ENCODE measurements around the gene FNDC3B. TPM values are rescaled to one million over a fixed set of nuclear protein-coding genes. Genes with fewer than 3 reads are reported as not detected.
A peak's percentile ranks its signal among the peaks of the same experiment; 100 is the strongest.

The FNDC3B gene
- total RNA-seq, 1 donor, result 139 TPM

DNA sequence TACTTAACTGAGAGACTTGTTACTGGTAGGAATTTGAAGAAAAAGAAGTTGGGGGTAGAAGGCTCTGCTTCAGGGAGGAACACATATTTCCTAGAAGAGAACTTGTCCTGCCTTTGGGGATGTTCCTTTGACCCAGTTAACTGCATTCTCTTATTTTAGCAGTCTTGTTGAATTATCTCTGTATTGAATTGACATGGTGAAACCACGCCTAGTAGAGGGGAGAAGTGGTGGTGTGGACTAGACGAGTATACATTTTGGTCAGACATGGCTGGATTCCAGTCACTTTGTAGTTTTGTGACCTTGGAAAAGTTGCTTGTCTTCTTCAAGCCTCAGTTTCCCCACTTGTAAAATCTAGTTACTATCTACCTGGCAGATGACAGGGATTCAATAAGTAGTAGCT is 87.8 kb downstream of the FNDC3B start:
- TF ChIP-seq, protein P1, sequence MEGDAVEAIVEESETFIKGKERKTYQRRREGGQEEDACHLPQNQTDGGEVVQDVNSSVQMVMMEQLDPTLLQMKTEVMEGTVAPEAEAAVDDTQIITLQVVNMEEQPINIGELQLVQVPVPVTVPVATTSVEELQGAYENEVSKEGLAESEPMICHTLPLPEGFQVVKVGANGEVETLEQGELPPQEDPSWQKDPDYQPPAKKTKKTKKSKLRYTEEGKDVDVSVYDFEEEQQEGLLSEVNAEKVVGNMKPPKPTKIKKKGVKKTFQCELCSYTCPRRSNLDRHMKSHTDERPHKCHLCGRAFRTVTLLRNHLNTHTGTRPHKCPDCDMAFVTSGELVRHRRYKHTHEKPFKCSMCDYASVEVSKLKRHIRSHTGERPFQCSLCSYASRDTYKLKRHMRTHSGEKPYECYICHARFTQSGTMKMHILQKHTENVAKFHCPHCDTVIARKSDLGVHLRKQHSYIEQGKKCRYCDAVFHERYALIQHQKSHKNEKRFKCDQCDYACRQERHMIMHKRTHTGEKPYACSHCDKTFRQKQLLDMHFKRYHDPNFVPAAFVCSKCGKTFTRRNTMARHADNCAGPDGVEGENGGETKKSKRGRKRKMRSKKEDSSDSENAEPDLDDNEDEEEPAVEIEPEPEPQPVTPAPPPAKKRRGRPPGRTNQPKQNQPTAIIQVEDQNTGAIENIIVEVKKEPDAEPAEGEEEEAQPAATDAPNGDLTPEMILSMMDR (IDR thresholded peaks at IDR 0.05; ENCODE audit: insufficient read depth, low read length), result no peak
- no peak for DNase-seq (ENCODE audit: low read depth)
- H3K4me3 ChIP-seq (ENCODE audit: low read depth, low read length), result no peak overlapping the region

DNA sequence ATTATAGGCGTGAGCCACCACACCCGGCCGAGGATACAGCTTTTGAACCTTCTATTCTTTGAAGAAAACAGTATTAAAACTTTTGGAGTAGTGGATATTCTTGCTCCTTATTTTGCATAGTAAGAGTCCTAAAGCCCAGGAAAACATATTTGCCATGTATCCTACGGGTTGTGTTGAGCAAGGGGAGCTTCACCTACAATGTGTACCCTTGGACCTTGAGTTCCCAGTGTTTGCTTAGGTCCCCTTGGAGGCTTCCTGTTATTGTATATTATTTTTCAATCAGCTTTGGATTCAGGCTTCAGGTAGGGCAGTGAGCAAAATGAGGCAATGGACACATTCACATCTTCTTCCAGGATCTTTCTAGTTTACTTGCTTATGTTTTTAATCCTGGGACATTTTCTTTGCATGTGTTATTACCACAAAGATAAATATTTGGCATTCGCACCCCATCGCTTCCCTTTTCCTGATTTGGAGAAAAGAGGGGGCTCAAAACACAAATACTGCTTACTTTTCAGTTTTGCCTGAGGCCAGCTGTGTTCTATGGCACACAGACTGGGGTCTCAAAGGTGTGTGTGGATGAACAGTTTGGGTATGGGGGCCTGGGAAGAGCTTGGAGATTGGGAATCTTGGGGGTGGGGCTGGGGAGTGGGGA is 88.7 kb downstream of the FNDC3B start:
- no peak for DNase-seq (ENCODE audit: low read depth)
- H3K4me3 ChIP-seq (ENCODE audit: low read depth, low read length), result no peak overlapping the region
- TF ChIP-seq, protein P1 (IDR thresholded peaks at IDR 0.05; ENCODE audit: insufficient read depth, low read length), result no peak

DNA sequence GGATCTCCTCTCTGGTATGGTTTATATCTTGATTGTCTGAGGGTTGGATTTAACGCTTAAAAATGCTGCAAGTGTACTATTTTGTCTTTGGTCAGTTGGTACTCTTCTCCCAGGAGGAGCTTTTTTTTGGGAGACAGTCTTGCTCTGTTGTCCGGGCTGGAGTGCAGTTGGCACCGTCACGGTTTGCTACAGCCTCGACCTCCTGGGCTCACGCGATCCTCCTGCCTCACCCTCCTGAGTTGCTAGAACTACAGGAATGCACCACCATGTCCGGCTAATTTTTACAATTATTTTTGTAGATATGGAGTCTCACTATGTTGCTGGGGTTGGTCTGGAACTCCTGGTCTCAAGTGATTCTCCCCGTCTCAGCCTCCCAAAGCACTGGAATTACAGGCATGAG is 89.5 kb downstream of the FNDC3B start:
- H3K4me3 ChIP-seq (ENCODE audit: low read depth, low read length), result no peak overlapping the region
- TF ChIP-seq, protein P1 (IDR thresholded peaks at IDR 0.05; ENCODE audit: insufficient read depth, low read length), result no peak
- no peak for DNase-seq (ENCODE audit: low read depth)

DNA sequence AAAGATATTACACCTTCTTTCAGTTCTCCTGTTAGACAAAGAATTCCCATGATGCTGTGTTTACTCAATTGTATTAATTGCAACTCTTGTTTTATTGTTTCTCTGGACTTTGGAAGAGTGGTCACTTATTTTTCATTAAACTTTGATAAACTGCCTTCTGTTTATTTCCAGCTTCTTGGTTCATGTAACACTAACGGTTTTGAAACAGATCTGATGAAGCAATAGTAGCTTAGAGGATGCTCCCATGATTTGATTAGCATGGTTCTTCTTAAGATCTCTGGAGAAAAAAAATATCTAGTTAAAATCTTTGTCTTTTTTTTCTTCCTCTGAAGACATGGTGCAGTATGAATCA is 90.1 kb downstream of the FNDC3B start:
- TF ChIP-seq, protein P1 (IDR thresholded peaks at IDR 0.05; ENCODE audit: insufficient read depth, low read length), result no peak
- DNase-seq (ENCODE audit: low read depth), result no peak
- H3K4me3 ChIP-seq (ENCODE audit: low read depth, low read length), result no peak overlapping the region

DNA sequence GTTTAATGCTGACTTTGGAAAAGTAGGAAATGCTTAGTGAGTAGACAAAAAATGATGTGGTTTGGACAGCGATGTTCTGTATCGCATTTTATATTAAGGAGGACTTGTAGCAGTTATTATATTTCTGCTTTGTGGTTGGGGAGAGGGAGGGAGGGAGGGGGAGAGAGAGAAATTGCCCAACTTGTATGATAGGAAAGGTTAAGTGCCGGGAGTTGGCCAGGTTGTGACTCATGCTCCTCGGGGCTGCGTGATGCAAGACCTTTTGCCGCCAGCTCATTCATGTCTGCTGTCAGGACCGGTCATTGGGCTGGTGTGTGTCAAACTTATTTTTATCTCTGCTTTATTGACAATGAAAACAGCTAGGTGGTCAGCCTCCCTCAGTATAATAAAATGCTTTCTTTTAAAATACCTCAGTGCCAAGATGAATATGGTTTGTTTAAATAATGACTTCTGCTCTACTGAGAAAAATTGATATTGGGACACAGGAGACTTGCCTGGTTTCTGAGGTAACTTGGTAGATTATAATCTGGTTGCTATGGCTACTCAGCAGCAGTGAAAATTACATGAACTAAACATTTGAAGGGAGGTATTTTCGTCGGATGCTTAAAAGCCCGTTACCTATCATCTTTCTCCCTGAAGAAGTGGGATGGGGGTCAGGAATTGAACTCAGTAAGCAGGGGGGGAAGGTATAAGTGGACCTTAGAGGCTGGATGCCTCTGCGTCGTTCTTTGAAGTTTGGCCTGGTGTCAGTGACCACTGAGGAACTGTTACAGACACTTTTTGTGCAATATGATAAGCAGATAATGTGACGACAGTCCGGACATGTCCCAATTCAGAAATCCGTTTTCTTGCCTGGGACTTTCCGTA is 90.7 kb downstream of the FNDC3B start:
- no peak overlapping the region for H3K4me3 ChIP-seq (ENCODE audit: low read depth, low read length)
- TF ChIP-seq, protein P1 (IDR thresholded peaks at IDR 0.05; ENCODE audit: insufficient read depth, low read length), result no peak
- DNase-seq (ENCODE audit: low read depth), result peak; percentile 100

DNA sequence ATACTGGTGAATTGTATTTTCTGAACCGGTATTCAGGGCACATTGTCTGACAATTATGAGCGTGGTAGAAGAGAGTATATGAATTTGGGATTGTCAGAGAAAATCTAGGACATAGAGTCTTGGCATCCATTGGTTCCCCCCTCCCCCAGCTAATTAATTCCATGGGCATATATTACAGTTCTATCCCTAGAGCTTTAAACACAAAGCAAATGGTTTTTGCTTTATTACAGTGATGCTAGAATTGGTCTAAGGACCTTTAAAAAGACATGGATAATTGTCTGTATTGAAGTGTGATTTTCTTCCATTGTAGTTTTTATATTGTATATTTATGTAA is 91.3 kb downstream of the FNDC3B start:
- TF ChIP-seq, protein P1 (IDR thresholded peaks at IDR 0.05; ENCODE audit: insufficient read depth, low read length), result no peak
- no peak overlapping the region for H3K4me3 ChIP-seq (ENCODE audit: low read depth, low read length)
- no peak for DNase-seq (ENCODE audit: low read depth)

All from fibroblast of the aortic adventitia (primary cell).